Stomach (tissue), 4 donors: ENCODE data around the gene RRP12.

Source experiments
- CTCF ChIP-seq, 7 experiments: fragments of 450-650 bp in 4 of 7; fragments of 200-600 bp in 3 of 7; sonication (generic) in 3 of 7; IDR thresholded peaks; one replicate each; pipeline ENCODE4 v1.5.1; 2016 to 2019; ENCODE audit warnings: antibody characterized with exemption in 7 of 7, control low read depth in 2 of 7, mild to moderate bottlenecking in 1 of 7
- EP300 ChIP-seq: sonication (generic); formaldehyde crosslinking; IDR thresholded peaks from one replicate; pipeline ENCODE4 v1.6.1; 2017; ENCODE audit warnings: antibody characterized with exemption
- POLR2A ChIP-seq, 4 donors: fragments of 450-650 bp; IDR thresholded peaks; one replicate each; pipeline ENCODE4 v1.6.1; 2016; ENCODE audit warnings: antibody characterized with exemption in 4 of 4, control low read depth in 2 of 4, mild to moderate bottlenecking in 1 of 4, moderate library complexity in 1 of 4
- POLR2AphosphoS5 ChIP-seq, 3 donors: sonication (generic); formaldehyde crosslinking; IDR thresholded peaks; one replicate each; pipeline ENCODE4 v1.6.1; 2016; ENCODE audit warnings: antibody characterized with exemption in 3 of 3

- no peak for TF ChIP-seq CTCF (IDR thresholded peaks at IDR 0.05)
- no peak for TF ChIP-seq POLR2A (IDR thresholded peaks at IDR 0.05)
- TF ChIP-seq EP300: no peak
- TF ChIP-seq POLR2AphosphoS5 (IDR thresholded peaks at IDR 0.05): no peak
Observed at GRCh38 chr10:97376413-97376812, 24.7 kb downstream of the RRP12 start.
